ENCODE results near the gene INTS11.

DNA sequence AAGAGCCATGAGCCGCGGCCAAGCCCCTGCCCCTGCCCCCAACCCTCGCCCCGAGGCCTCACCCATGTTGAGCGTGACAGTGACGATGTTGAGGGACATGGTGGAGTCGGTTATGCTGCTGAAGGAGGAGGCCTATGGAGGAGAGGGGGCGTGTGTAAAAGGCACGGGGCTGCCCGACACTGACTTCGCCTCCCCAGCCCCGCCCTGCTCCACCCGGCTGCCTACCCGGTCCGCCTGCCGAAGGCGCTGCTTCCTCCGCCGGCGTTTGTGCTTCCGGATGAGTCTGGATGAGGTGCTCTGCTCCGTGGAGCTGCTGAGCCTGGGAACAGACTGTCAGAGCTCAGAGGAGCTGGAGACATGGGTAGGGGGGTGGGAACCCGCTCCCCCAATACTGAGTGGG is 15.7 kb upstream of the INTS11 start:
- TF ChIP-seq, protein P1, sequence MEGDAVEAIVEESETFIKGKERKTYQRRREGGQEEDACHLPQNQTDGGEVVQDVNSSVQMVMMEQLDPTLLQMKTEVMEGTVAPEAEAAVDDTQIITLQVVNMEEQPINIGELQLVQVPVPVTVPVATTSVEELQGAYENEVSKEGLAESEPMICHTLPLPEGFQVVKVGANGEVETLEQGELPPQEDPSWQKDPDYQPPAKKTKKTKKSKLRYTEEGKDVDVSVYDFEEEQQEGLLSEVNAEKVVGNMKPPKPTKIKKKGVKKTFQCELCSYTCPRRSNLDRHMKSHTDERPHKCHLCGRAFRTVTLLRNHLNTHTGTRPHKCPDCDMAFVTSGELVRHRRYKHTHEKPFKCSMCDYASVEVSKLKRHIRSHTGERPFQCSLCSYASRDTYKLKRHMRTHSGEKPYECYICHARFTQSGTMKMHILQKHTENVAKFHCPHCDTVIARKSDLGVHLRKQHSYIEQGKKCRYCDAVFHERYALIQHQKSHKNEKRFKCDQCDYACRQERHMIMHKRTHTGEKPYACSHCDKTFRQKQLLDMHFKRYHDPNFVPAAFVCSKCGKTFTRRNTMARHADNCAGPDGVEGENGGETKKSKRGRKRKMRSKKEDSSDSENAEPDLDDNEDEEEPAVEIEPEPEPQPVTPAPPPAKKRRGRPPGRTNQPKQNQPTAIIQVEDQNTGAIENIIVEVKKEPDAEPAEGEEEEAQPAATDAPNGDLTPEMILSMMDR (conservative IDR thresholded peaks at IDR 0.05): no peak
- TF ChIP-seq ZFX (IDR thresholded peaks at IDR 0.05): no peak
